B cell (primary cell): Measurements from ENCODE around the gene TPSAB1.
"Not testable (repeated sequence)": the region's sequence is repeated elsewhere in the genome, so short reads cannot be mapped to it uniquely, and the experiment has no call there.

Experiments used
- CTCF ChIP-seq: fragments of 200-600 bp; IDR thresholded peaks from one replicate; pipeline ENCODE4 v1.8.0; 2022; ENCODE audit warnings: antibody characterized with exemption, mild to moderate bottlenecking
- EZH2 ChIP-seq: IDR thresholded peaks from 2 replicates; pipeline ENCODE4 v1.6.1; 2012; ENCODE audit warnings: borderline replicate concordance, low read depth, mild to moderate bottlenecking, moderate library complexity, low read length; ENCODE audit not compliant: insufficient read depth, poor library complexity, severe bottlenecking

GRCh38 chr16:1198671-1199346, 41.7 kb upstream of the TPSAB1 start:
- TF ChIP-seq CTCF, EZH2: not testable (repeated sequence)
